Measurements from ENCODE around the gene TMEM167B.
A peak's percentile ranks its signal among the peaks of the same experiment; 100 is the strongest.
"Not testable (repeated sequence)": the region's sequence is repeated elsewhere in the genome, so short reads cannot be mapped to it uniquely, and the experiment has no call there.

TMEM167B gene

DNA sequence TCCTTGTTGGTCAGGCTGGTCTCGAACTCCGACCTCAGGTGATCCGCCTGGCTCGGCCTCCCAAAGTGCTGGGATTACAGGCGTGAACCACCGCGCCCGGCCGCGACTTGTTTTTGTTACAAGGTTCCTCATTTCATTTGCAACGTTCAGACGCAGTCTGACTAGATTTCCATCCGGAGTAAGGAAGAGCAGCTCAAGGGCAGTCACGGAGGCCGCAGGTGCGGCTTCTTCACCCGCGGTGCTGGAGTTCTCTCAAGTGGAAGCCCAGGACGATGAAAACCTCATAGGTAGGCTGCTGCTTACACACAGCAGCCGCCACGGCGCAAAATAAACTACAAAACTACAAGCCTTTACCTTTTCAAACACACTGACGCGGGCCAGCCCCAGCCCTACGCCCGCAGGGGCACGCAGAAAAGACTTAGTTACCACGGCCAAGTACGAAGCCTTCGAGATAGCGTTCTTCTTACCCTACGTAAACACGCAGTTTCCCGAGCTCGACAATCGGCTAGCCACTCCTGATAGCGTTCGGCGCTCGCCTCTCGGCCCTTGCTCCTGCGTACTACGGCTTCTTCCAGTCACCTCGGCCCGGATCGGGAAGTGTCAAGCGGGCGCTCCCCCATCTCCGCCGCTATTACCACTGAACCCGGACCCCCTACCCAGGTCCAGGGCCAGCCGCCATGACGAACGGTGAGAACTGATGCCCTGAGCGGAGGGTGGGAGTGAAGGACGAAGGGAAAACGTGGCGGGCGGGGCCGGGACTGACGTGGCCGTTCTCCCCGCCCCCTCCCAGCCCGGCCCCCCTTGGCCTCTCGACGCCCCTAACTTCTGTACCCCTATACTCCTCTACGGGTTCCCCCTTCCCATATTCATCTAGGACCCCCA is at the start of gene TMEM167B:
TSS of gene TMEM167B (plus strand) at position 569 of the 882 bp plus-strand sequence. CDS start at position 678, 109 bp downstream.
- peak; percentile 83 for DNase-seq

DNA sequence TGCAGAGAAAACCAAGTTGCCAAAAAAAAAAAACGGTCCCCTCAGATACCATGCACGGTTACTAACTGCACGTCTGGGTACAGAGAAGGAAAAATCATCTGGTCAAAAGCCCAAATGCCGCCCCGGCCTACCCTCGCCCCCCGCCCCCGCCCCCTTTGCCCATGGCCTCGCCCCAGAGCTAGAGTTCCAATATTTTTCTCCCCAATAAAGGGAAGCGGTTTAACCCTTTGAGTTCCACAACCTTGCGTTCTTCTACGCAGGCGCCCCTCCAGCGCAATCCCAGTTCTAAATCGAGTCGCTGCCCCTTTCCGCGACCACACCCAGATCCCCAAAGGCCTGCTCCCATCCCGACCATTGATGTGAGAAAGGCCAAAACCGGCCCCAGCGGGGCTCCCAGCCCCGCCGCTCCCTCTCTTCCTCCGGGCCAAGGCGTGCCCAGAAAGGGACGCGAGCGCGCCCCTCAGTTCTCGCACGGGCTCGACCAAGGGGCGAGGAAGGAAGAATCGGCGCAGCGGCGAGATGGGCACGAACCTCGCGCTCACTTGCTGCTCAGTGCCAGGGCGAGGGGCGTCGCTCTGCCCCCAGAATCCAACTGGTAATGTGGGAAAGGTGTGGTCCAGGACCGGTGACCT is 49.5 kb upstream of the TMEM167B start:
- no peak for DNase-seq

DNA sequence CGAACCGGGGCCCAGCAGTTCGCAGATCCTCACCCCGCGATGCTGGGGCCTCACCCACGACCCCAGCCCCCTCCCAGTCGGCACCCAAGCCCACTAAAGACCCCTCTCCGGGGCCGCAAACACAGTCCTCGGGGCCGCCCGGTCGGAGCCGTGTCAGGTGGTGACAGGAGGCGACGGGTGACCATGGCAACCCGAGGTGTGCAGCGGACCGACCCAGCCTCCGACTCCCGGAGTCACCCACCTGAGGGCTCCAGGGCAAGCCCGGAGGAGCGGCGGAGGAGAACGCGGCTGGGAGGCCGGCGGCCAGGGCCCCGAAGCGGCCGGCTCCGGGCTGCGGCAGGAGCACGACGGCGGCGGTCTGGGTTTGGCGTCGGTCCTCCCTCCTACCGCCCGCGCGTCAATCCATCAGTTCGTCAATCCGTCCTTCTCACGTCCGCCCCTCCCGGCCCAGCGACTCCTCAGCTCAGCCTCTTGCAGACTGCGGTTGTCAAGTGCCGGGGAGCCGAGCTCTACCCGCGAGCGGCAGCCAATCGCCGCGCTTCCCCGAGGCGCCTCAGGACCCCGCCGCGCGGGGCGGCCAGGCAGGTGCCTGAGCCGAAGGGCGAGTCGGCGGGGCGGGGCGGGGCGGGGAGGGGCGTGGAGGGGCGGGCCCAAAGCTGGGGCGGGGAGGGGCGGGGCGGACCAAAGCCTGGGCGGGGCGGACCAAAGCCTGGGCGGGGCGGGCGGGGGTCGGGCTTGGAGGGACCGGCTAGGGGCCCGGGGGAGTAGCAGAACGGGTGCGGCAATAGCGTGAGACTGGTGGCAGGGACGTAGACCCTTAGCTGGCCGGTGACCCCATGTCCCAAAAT is 48.7 kb upstream of the TMEM167B start, which contains the start of gene WDR47:
TSS of gene WDR47 (minus strand) at position 482 of the 848 bp plus-strand sequence. CDS start 18,590 bp downstream, outside the sequence.
- peak; percentile 84 for DNase-seq

DNA sequence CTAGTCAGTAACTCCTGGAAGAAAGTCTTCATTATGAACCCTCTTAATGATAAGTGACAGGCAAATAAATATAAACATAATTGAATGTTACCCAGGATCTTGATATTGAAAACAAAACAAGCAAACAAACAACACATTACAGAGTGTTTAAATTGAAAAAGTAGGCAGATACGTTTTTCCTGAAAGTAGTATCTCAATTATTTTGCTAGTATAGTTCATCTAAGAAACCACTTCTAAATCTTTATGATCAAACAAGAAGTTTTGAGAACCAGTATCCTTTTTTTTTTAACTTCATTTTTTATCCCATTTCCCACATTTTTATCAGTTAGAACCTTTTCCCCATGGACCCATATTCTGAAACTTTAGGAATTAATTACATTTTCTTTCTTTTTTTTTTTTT is 45.0 kb upstream of the TMEM167B start:
- DNase-seq: no peak

- DNase-seq: no peak
Observed at GRCh38 chr1:109046671-109047070, 43.9 kb upstream of the TMEM167B start.

DNA sequence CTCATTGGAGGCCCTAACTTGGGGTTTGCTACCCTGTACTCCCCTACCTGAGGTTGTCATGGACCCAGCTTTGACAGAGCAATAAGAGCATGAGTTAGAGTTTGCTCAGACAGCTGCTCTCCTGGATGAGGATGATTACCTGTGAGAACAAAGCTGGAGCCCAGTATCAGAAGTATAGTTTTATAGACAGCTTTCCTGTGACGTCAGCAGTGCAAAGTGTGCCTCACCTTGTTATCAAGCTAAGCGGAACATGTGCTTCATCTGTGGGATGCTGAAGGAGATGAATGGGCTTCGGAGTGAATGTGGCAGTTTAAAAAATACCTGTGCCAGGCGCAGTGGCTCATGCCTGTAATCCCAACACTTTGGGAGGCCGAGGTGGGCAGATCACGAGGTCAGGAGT is 43.2 kb upstream of the TMEM167B start:
- DNase-seq: no peak

DNA sequence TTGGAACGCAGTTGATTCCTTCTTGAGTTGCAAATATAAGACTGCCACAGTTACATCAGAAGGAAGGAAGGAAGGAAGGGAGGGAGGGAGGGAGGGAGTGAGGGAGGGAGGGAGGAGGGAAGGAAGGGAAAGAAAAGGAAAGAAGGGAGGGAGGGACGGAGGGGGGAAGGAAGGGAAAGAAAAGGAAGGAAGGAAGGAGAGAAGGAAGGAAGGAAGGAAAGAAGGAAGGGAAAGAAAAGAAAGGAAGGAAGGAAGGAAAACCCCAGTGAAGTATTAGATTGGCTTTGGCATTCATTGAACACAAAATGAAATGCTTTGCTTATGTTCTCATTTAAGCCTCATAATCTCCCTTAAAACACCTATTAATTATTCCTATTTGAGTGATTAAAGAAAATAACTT is 42.2 kb upstream of the TMEM167B start:
- DNase-seq: no peak

DNA sequence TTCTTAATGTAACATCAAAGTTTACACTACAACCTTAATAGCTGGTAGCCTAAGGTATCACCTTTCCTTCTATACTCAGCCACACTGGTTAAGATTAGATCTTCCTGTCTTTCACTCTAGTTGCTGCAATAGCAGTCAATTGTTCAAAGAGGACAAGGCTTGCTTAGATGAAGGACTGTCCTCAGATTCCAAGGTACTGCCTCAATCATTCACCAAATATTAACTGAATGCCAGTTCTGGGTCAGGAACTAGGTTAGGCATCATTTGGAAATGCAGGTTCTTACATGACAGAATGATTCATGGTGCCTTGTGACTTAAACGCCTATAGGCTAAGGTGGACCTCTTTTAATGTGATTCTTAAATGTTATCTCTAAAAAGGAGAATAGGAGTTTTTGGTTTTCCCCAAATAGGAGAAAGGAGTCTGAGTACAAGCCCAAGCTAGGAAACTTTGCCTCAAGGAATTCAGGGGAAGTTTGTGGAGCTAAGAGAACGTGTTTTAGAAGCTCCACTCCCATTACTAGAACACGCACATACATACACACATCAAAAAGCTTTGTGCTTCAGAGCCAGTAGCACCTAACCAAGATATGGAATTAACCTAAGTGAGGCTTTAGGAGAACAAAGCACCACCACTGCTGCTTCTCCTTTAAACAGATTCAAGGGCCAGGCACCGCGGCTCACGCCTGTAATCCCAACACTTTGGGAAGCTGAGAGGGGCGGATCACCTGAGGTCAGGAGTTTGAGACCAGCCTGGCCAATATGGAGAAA is 40.2 kb upstream of the TMEM167B start:
- no peak for DNase-seq

DNA sequence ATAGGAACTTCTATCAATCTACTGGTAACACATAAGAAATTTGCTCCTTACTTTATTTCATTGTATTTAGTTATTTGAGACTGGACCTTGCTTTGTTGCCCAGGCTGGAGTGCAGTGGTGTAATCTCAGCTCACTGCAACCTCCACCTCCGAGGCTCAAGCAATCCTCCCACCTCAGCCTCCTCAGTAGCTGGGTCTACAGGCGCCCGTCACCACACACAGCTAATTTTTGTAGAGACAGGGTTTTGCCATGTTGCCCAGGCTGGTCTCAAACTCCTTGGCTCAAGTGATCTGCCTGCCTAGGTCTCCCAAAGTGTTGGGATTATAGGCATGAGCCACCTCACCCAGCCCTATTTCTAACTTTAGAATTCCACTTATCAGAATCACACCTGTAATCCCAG is 38.4 kb upstream of the TMEM167B start:
- DNase-seq: not testable (repeated sequence)

DNA sequence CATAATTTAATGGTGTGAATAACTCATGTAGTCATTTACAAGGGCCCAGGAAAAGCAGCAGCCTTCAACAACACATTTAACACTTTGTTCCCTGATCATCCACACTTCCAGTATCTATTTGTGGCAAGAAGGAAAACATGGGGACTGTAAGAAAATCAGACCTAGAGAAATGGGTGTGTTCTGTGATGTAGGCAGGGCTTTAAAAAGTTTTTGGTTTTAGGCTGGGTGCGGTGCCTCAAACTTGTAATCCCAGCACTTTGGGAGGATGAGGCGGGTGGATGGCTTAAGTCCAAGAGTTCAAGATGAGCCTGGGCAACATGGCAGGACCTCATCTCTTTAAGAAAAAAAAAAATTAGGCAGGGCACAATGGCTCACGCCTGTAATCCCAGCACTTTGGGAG is 34.5 kb upstream of the TMEM167B start:
- no peak for DNase-seq

DNA sequence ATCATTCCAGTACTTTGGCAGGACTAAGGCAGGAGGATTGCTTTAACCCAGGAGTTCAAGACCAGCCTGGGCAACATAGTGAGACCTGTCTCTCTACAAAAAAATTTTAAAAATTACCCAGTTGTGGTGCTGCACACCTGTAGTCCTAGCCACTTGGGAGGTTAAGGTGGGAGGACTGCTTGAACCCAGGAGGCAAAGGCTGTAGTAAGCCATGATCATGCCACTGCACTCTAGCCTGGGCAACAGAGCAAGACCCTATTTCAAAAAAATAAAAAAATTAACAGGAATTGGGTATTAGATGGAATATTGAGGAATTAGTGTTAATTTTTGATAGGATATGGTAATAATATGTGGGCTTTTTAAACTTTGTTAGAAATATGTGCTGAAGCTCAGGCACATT is 31.5 kb upstream of the TMEM167B start:
- DNase-seq: no peak

GRCh38 chr1:109060707-109061106 is 29.9 kb upstream of the TMEM167B start:
- DNase-seq: no peak

DNA sequence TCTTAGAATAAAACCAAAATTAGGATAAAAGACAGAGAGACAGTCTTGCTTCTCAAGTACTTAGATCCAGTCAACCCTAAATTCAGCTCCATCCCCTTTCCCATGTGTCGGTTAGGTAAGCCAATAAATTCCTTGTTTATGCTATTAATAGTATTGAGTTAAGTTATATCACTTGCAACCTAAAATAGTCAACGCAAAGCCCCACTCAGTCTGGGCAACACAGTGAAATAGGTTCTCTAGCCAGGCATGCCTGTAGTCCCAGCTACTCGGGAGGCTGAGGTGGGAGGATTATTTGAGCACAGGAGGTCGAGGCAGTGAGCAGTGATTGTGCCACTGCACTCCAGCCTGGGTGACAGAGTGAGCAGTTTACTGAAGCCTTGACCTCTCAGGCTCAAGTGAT is 29.4 kb upstream of the TMEM167B start:
- DNase-seq: no peak

- no peak for DNase-seq
Observed at GRCh38 chr1:109065137-109065536, 25.4 kb upstream of the TMEM167B start.

DNA sequence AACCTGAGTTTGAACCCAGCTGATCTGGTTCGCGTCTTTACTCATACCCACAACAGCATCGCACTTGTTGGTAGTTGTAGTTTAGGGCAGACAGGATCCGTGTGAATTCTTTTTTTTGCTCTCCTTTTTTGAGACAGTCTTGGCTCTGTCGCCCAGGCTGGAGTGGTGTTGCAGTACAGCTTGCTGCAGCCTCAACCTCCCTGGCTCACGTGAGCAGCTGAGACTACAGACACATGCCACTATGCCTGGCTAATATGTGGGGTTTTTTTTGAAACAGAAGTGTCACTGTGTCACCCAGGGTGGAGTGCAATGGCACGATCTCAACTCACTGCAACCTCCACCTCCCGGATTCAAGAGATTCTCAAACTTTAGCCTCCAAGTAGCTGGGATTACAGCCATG is 22.7 kb upstream of the TMEM167B start:
- no peak for DNase-seq

- DNase-seq: no peak
Observed at GRCh38 chr1:109069294-109069693, 21.3 kb upstream of the TMEM167B start.

DNA sequence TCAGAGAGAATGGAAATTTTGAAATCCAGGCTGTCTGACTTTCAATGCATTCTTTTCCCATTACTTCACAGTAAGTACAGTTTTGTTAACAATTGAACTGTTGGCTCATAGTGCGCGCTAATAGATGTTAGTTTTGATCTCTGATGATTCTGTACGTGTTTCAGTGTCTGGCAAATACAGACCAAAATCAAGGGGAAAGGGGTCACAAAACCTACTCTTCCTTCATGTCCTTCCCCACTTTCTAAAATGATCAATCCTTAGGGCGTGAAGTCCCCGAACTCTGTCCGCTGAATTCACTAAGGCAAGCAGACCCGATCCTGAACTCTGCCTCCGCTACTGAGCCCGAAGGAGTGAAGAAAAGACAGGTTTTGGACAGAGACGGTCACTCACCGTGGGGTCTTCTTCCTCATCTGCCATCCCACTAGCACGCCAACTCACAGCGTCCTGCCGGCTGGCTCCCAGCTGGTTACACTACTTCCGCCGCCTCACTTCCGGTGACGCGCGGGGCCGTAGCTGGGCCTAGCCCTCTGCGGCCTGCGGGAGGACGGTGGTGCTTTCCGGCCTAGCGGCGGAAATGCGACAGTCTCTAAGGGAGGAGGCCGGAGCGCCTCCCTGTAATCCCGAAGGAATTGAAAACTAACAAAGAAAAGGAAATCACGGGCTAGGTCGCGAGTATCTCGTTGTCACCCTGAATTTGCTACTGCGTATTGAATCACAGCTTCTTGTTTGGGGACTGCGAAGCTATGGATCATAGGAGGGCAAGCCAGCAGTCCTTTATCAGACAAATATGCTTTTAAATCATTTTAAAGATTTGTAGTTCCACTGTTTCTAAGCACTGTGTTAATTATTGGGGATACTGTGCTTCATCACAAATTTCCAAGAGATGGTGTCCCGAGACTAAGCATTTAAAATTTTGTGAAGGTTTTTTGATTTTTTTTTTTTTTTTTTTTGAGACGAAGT is 14.8 kb upstream of the TMEM167B start, which contains the start of gene TAF13:
TSS of gene TAF13 (minus strand) at position 473 of the 960 bp plus-strand sequence. CDS start at position 417, 56 bp downstream.
- DNase-seq: peak; percentile 91

GRCh38 chr1:109078317-109078716 is 12.2 kb upstream of the TMEM167B start:
- no peak for DNase-seq

DNA sequence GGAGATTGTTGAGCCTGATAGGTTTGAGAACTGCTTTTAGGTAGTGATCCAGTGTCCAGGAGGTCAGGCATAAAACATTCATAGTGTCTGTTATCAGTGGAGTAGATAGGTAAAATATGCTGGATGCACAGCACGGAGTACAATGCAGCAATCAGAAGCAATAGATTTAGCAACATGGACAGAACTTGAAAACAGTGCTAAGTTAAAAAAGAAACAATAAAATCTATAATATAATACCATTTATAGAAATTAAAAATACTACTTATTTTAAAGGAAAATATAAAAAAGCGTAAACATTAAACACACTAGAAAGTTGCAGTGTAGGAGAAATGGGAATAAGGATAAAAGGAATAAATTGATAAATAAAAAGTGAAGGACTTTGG is 11.3 kb upstream of the TMEM167B start:
- DNase-seq: no peak

- DNase-seq: no peak
Observed at GRCh38 chr1:109080441-109081082, 10.0 kb upstream of the TMEM167B start.

GRCh38 chr1:109083501-109083900 is 7.1 kb upstream of the TMEM167B start:
- DNase-seq: no peak
